GM18867 (cell line): ENCODE measurements around the gene TMPRSS11E.
"Not testable (repeated sequence)": the region's sequence is repeated elsewhere in the genome, so short reads cannot be mapped to it uniquely, and the experiment has no call there.

Experiments
- ATAC-seq: cut with Tn5 transposase; IDR thresholded peaks from one replicate; pipeline ENCODE4 v1.9.1; 2021; ENCODE audit warnings: mild to moderate bottlenecking, moderate library complexity; ENCODE audit not compliant: unreplicated experiment

Gene TMPRSS11E

GRCh38 chr4:68461790-68462189 is 14.5 kb downstream of the TMPRSS11E start:
- ATAC-seq, result no peak

- no peak for ATAC-seq
These were observed 15.4 kb downstream of the TMPRSS11E start for GRCh38 chr4:68462691-68463090.

- no peak for ATAC-seq
These were observed 16.5 kb downstream of the TMPRSS11E start for GRCh38 chr4:68463796-68464195.

GRCh38 chr4:68465058-68465457 is 17.8 kb downstream of the TMPRSS11E start:
- no peak for ATAC-seq

GRCh38 chr4:68466185-68466584 is 18.9 kb downstream of the TMPRSS11E start:
- no peak for ATAC-seq

GRCh38 chr4:68466751-68467150 is 19.5 kb downstream of the TMPRSS11E start:
- ATAC-seq, result no peak

- peak; percentile 81 for ATAC-seq
These were observed 22.2 kb downstream of the TMPRSS11E start for GRCh38 chr4:68469482-68469881.

GRCh38 chr4:68476191-68476590 is 28.9 kb downstream of the TMPRSS11E start:
- no peak for ATAC-seq

- no peak for ATAC-seq
These were observed 42.1 kb downstream of the TMPRSS11E start for GRCh38 chr4:68489338-68489737.

GRCh38 chr4:68490826-68491457 is 43.7 kb downstream of the TMPRSS11E start:
- ATAC-seq, result no peak

GRCh38 chr4:68494688-68495087 is 47.4 kb downstream of the TMPRSS11E start:
- ATAC-seq, result no peak

GRCh38 chr4:68498413-68499007 is 51.2 kb downstream of the TMPRSS11E start:
- ATAC-seq, result peak; percentile 94

- ATAC-seq, result no peak
These were observed 51.8 kb downstream of the TMPRSS11E start for GRCh38 chr4:68499021-68499420.

GRCh38 chr4:68503462-68503861 is 56.2 kb downstream of the TMPRSS11E start:
- ATAC-seq, result not testable (repeated sequence)

- ATAC-seq, result not testable (repeated sequence)
These were observed 57.6 kb downstream of the TMPRSS11E start for GRCh38 chr4:68504836-68505235.

- ATAC-seq, result peak; percentile 96
These were observed 58.2 kb downstream of the TMPRSS11E start for GRCh38 chr4:68505452-68505851.

GRCh38 chr4:68518889-68519288 is 71.6 kb downstream of the TMPRSS11E start:
- ATAC-seq, result no peak

- ATAC-seq, result no peak
These were observed 73.7 kb downstream of the TMPRSS11E start for GRCh38 chr4:68520985-68521384.

- ATAC-seq, result not testable (repeated sequence)
These were observed 75.0 kb downstream of the TMPRSS11E start for GRCh38 chr4:68522232-68522631.

GRCh38 chr4:68535974-68536373 is 88.7 kb downstream of the TMPRSS11E start:
- ATAC-seq, result no peak

- ATAC-seq, result no peak
These were observed 89.1 kb downstream of the TMPRSS11E start for GRCh38 chr4:68536375-68536774.

GRCh38 chr4:68542742-68543141 is 95.5 kb downstream of the TMPRSS11E start:
- ATAC-seq, result not testable (repeated sequence)
